GM19239 (cell line): ENCODE data around the gene CETP.

Experiments used
- DNase-seq: peaks from one replicate; pipeline ENCODE4 v3.0.0; 2011; ENCODE audit warnings: low spot score; ENCODE audit not compliant: insufficient read length
- FAIRE-seq: peaks from 2 replicates; lab custom pipeline; 2011; peaks lifted over from hg19 to GRCh38; lab: Jason Lieb, UNC

Gene CETP

GRCh38 chr16:56961851-56962281 is at the start of gene CETP:
Gene CETP, plus strand, starts transcription at chr16:56961950. Its CDS starts 30 bp downstream, at chr16:56961980.
- DNase-seq (no peak), FAIRE-seq (no peak)

- no peak for DNase-seq
- peak; percentile 71 for FAIRE-seq
Measured at GRCh38 chr16:56912746-56913708, 48.7 kb upstream of the CETP start.

GRCh38 chr16:56914896-56915295 is 46.9 kb upstream of the CETP start:
- FAIRE-seq (peak; percentile 11), DNase-seq (no peak)

GRCh38 chr16:56915336-56916119 is 46.2 kb upstream of the CETP start:
- FAIRE-seq = peak; percentile 76
- DNase-seq = no peak

- DNase-seq (peak; percentile 62), FAIRE-seq (peak; percentile 96)
Measured at GRCh38 chr16:56916571-56917403, 45.0 kb upstream of the CETP start.

- DNase-seq = no peak
- FAIRE-seq = no peak
Measured at GRCh38 chr16:56918467-56919012, 43.2 kb upstream of the CETP start.

- DNase-seq (no peak), FAIRE-seq (no peak)
Measured at GRCh38 chr16:56919099-56919800, 42.5 kb upstream of the CETP start.

GRCh38 chr16:56921571-56921970 is 40.2 kb upstream of the CETP start:
- no peak for FAIRE-seq
- DNase-seq = no peak

GRCh38 chr16:56923481-56924091 is 38.2 kb upstream of the CETP start:
- DNase-seq (no peak), FAIRE-seq (no peak)

GRCh38 chr16:56927471-56927870 is 34.3 kb upstream of the CETP start:
- DNase-seq (no peak), FAIRE-seq (peak; percentile 21)

GRCh38 chr16:56929639-56930038 is 32.1 kb upstream of the CETP start:
- no peak for FAIRE-seq

GRCh38 chr16:56930486-56931270 is 31.1 kb upstream of the CETP start:
- DNase-seq (no peak), FAIRE-seq (peak; percentile 28)

More at GRCh38 chr16:56929639-56930038, 32.1 kb upstream of the CETP start:
- no peak for DNase-seq

GRCh38 chr16:56931271-56931891 is 30.4 kb upstream of the CETP start:
- DNase-seq = no peak
- no peak for FAIRE-seq

- DNase-seq (peak; percentile 89), FAIRE-seq (peak; percentile 88)
Measured at GRCh38 chr16:56931892-56932720, 29.6 kb upstream of the CETP start, which contains the start of gene HERPUD1. Gene HERPUD1, plus strand, starts transcription at chr16:56932142. Its CDS starts 103 bp downstream, at chr16:56932245.

- peak; percentile 79 for FAIRE-seq
Measured at GRCh38 chr16:56932721-56933619, 28.8 kb upstream of the CETP start.

More at GRCh38 chr16:56932721-56933619, 28.8 kb upstream of the CETP start:
- no peak for DNase-seq
